GM23338 (cell line): ENCODE results near the gene TERC. TPM values are rescaled to one million over a fixed set of nuclear protein-coding genes. Genes with fewer than 3 reads are reported as not detected.

Experiments
- ATAC-seq: fragments of 200-7000 bp; cut with Tn5 transposase; 3 replicates; pipeline ENCODE4 v1.9.1; 2020
- DNase-seq: peaks from one replicate; pipeline ENCODE4 v3.0.0-alpha.2; 2015; ENCODE audit warnings: low spot score
- H2AFZ ChIP-seq: fragments of 200-600 bp; sonication (generic); 2 replicates; pipeline ENCODE4 v1.8.0; 2016; ENCODE audit warnings: antibody characterized with exemption, mild to moderate bottlenecking, moderate library complexity
- H3F3A ChIP-seq: fragments of 200-600 bp; sonication (generic); replicated peaks from 2 replicates; pipeline ENCODE4 v1.8.0; 2017; ENCODE audit warnings: antibody characterized with exemption, mixed run types, low read depth
- H3K27ac ChIP-seq: fragments of 200-600 bp; sonication (generic); 2 replicates; pipeline ENCODE4 v1.6.1; 2016; ENCODE audit warnings: low read depth
- H3K27me3 ChIP-seq: fragments of 200-600 bp; sonication (generic); 2 replicates; pipeline ENCODE4 v1.8.0; 2016; ENCODE audit warnings: mild to moderate bottlenecking, mixed run types, moderate library complexity; ENCODE audit not compliant: insufficient read depth
- H3K36me3 ChIP-seq: fragments of 200-600 bp; sonication (generic); 2 replicates; pipeline ENCODE4 v1.8.0; 2016; ENCODE audit warnings: mild to moderate bottlenecking; ENCODE audit not compliant: insufficient read depth
- H3K4me1 ChIP-seq: fragments of 200-600 bp; sonication (generic); 2 replicates; pipeline ENCODE4 v1.8.0; 2016; ENCODE audit warnings: mild to moderate bottlenecking, moderate library complexity; ENCODE audit not compliant: insufficient read depth
- H3K4me2 ChIP-seq: fragments of 200-600 bp; sonication (generic); 2 replicates; pipeline ENCODE4 v1.7.1; 2017; ENCODE audit warnings: mixed run types
- H3K4me3 ChIP-seq: fragments of 200-600 bp; sonication (generic); 2 replicates; pipeline ENCODE4 v1.6.1; 2016; ENCODE audit warnings: mixed run types
- H3K79me2 ChIP-seq: fragments of 200-600 bp; sonication (generic); replicated peaks from 2 replicates; pipeline ENCODE4 v1.8.0; 2017; ENCODE audit warnings: mild to moderate bottlenecking; ENCODE audit not compliant: insufficient read depth
- H3K9me2 ChIP-seq: fragments of 200-600 bp; sonication (generic); 2 replicates; pipeline ENCODE4 v1.8.0; 2017; ENCODE audit not compliant: insufficient read depth
- H4K20me1 ChIP-seq: fragments of 200-600 bp; sonication (generic); replicated peaks from 2 replicates; pipeline ENCODE4 v1.8.0; 2017; ENCODE audit warnings: mild to moderate bottlenecking; ENCODE audit not compliant: insufficient read depth
- H3K27ac Mint-ChIP-seq: 2 replicates; pipeline ENCODE4 v1.8.0; 2020; ENCODE audit warnings: inconsistent platforms, mild to moderate bottlenecking, moderate library complexity, mixed read lengths
- H3K27me3 Mint-ChIP-seq: 3 replicates; pipeline ENCODE4 v1.8.0; 2022; ENCODE audit warnings: low read depth, mild to moderate bottlenecking, moderate library complexity, mixed read lengths, inconsistent platforms; ENCODE audit not compliant: insufficient read depth, poor library complexity
- H3K36me3 Mint-ChIP-seq: 3 replicates; pipeline ENCODE4 v1.8.0; 2021; ENCODE audit warnings: low read depth, mild to moderate bottlenecking, inconsistent platforms, moderate library complexity, mixed read lengths
- H3K4me1 Mint-ChIP-seq: 3 replicates; pipeline ENCODE4 v1.8.0; 2020; ENCODE audit warnings: mild to moderate bottlenecking, inconsistent platforms, mixed read lengths
- H3K4me3 Mint-ChIP-seq: 3 replicates; pipeline ENCODE4 v1.8.0; 2021; ENCODE audit warnings: moderate library complexity, mild to moderate bottlenecking, inconsistent platforms, mixed read lengths
- H3K9me3 Mint-ChIP-seq: 3 replicates; pipeline ENCODE4 v1.8.0; 2020; ENCODE audit warnings: moderate library complexity, mild to moderate bottlenecking, inconsistent platforms, mixed read lengths
- CREB1 ChIP-seq: fragments of 250-450 bp; sonication (Bioruptor Pico); IDR thresholded peaks from 2 replicates; pipeline ENCODE4 v1.5.0; 2020; ENCODE audit warnings: low read depth, mild to moderate bottlenecking, moderate library complexity
- CTCF ChIP-seq, 2 experiments: fragments of 200-600 bp in 1 of 2; sonication (generic) in 1 of 2; conservative IDR thresholded peaks; 2 replicates each; pipeline versions ENCODE4 v1.5.1 to v1.6.1; 2016 to 2017; ENCODE audit warnings: antibody characterized with exemption in 2 of 2, low read depth in 2 of 2, mild to moderate bottlenecking in 2 of 2, moderate library complexity in 1 of 2
- EZH2phosphoT487 ChIP-seq: fragments of 200-600 bp; sonication (generic); IDR thresholded peaks from one replicate; pipeline ENCODE4 v1.8.1; 2018; ENCODE audit warnings: antibody characterized with exemption; ENCODE audit not compliant: unreplicated experiment
- POLR2AphosphoS5 ChIP-seq: IDR thresholded peaks from 2 replicates; pipeline ENCODE4 v1.6.1; 2016; ENCODE audit warnings: antibody characterized with exemption, low read depth
- ZNF462 ChIP-seq: fragments of 250-450 bp; sonication (Bioruptor Pico); IDR thresholded peaks from 2 replicates; pipeline ENCODE4 v1.5.0; 2020; ENCODE audit warnings: mild to moderate bottlenecking, moderate library complexity
- polyA plus RNA-seq: library from polyadenylated mRNA; unstranded; fragments of >200 nt; fragmentation: Nextera tagmentation; extraction: Ambion mirVana; gene quantifications from 2 replicates; pipeline ENCODE4 v1.2.1, GENCODE V29; 2016
- total RNA-seq: library from RNA; depleted of rRNA; stranded (reverse); fragments of >200 nt; shearing (Covaris generic); gene quantifications from 2 replicates; pipeline ENCODE4 v1.2.3, GENCODE V29; 2014
- TF ChIP-seq, protein P1 (sequence below): IDR thresholded peaks from one replicate; pipeline ENCODE4 v1.6.1; 2018; ENCODE audit warnings: antibody characterized with exemption; ENCODE audit not compliant: unreplicated experiment

The TERC gene
- total and polyA plus RNA-seq, 2 experiments from 2014 or later: 1.7 to 206 TPM

DNA sequence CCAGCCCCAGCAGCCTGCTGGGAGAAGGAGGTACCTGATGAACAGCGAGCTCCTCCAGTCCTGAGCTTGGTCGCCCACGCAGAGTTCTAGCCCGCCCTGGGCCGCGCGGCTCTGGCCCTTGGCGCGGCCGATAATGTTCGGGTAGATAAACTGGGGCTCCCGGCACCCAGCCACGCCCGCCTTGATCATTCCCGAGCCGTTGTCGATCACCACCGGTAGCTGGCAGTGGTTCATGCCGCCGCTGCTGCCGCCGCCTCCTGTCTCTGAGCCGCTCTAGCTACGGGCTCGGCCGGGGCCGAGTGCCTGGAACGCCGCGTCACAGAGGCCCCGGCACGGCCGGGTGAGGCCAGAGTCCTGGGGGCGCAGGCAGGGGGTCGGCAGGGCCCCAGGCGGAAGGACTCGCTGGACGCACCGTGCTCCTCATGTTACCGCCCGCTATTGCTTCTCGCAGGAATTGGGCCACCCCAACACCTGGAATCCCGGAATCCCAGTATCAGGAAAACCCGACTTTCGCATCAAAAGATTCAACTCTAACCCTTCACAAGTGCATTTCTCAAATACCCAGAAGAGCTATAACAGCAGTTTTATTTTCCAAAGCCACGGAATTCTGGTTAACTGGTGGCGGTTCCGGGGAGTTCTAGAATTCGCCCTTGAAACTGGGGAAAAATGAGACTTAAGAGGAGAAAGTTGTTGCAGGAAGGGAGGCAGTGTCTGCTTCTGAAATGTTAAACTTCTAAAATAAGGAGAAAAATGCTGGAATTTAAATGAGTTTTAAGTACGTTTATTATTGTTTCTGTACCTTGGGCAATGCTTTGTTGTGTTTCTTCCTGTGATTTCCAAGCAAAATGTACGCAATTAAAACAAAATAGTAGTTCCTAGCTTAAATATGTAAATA lies 4.7 kb upstream of the TERC start, which contains the start of gene ACTRT3 (continued):
- TF ChIP-seq ZNF462 (no peak), POLR2AphosphoS5 (no peak), CREB1 (CRISPR knock-in tag) (peak; percentile 77)

DNA sequence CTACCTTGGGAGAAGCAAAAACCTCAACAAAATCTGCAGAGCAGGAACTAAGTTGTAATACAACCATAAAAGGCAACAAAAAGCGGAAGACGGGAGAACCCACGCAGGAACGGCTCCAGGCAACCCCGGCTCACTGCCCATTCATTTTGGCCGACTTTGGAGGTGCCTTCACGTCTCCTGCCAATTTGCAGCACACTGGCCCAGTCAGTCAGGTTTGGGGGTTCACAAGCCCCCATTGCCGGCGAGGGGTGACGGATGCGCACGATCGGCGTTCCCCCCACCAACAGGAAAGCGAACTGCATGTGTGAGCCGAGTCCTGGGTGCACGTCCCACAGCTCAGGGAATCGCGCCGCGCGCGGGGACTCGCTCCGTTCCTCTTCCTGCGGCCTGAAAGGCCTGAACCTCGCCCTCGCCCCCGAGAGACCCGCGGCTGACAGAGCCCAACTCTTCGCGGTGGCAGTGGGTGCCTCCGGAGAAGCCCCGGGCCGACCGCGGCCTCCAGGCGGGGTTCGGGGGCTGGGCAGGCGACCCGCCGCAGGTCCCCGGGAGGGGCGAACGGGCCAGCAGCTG lies 463 bp downstream of the TERC start:
- Histone ChIP-seq H3K79me2 (no peaks in the 10 kb centered on the region), H3K4me2 (peak overlapping the region; percentile 82), H4K20me1 (no peaks in the 10 kb centered on the region), H3K9me2 (no peaks in the 10 kb centered on the region), H3K36me3 (no peaks in the 10 kb centered on the region), H3K27me3 (no peaks in the 10 kb centered on the region), H3F3A (peaks cover 5% of the 10 kb centered on the region; the same call in 1 of the 2 replicates), H2AFZ (peak overlapping the region; percentile 76; the same call in 1 of the 2 replicates), H3K27ac (peak overlapping the region; percentile 83), H3K4me3 (peak overlapping the region; percentile 76), H3K4me1 (peaks cover 3% of the 10 kb centered on the region; the same call in 1 of the 2 replicates)
- Mint-ChIP-seq H3K9me3 (peaks cover 15% of the 10 kb centered on the region; the same call in 2 of the 3 replicates), H3K36me3 (peaks cover 12% of the 10 kb centered on the region), H3K4me1 (peaks cover 9% of the 10 kb centered on the region), H3K27ac (peak overlapping the region; percentile 92), H3K27me3 (peaks cover 8% of the 10 kb centered on the region), H3K4me3 (peak overlapping the region; percentile 90)
- ATAC-seq: peak; percentile 23
- TF ChIP-seq EZH2phosphoT487 (no peak), CTCF (conservative IDR thresholded peaks at IDR 0.05; ENCODE audit: low read depth in 2 of 2) (no peak)
- TF ChIP-seq, protein P1, sequence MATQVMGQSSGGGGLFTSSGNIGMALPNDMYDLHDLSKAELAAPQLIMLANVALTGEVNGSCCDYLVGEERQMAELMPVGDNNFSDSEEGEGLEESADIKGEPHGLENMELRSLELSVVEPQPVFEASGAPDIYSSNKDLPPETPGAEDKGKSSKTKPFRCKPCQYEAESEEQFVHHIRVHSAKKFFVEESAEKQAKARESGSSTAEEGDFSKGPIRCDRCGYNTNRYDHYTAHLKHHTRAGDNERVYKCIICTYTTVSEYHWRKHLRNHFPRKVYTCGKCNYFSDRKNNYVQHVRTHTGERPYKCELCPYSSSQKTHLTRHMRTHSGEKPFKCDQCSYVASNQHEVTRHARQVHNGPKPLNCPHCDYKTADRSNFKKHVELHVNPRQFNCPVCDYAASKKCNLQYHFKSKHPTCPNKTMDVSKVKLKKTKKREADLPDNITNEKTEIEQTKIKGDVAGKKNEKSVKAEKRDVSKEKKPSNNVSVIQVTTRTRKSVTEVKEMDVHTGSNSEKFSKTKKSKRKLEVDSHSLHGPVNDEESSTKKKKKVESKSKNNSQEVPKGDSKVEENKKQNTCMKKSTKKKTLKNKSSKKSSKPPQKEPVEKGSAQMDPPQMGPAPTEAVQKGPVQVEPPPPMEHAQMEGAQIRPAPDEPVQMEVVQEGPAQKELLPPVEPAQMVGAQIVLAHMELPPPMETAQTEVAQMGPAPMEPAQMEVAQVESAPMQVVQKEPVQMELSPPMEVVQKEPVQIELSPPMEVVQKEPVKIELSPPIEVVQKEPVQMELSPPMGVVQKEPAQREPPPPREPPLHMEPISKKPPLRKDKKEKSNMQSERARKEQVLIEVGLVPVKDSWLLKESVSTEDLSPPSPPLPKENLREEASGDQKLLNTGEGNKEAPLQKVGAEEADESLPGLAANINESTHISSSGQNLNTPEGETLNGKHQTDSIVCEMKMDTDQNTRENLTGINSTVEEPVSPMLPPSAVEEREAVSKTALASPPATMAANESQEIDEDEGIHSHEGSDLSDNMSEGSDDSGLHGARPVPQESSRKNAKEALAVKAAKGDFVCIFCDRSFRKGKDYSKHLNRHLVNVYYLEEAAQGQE: peak; percentile 10
- DNase-seq: peak; percentile 16
